GM18511 (cell line): ENCODE data around the gene GID8.
"Not testable (repeated sequence)": the region's sequence is repeated elsewhere in the genome, so short reads cannot be mapped to it uniquely, and the experiment has no call there.

Experiments used
- ATAC-seq: cut with Tn5 transposase; IDR thresholded peaks from one replicate; pipeline ENCODE4 v1.9.1; 2021; ENCODE audit warnings: mild to moderate bottlenecking, moderate library complexity; ENCODE audit not compliant: unreplicated experiment

GID8 gene

GRCh38 chr20:62921119-62921687 lies 16.7 kb upstream of the GID8 start:
- no peak for ATAC-seq

- ATAC-seq: no peak
Measured at GRCh38 chr20:62922451-62922921, 15.5 kb upstream of the GID8 start.

GRCh38 chr20:62923059-62923668 lies 14.8 kb upstream of the GID8 start:
- not testable (repeated sequence) for ATAC-seq

GRCh38 chr20:62923669-62924441 lies 14.1 kb upstream of the GID8 start:
- ATAC-seq: no peak

GRCh38 chr20:62924442-62925075 lies 13.4 kb upstream of the GID8 start:
- no peak for ATAC-seq

GRCh38 chr20:62925076-62925419 lies 12.9 kb upstream of the GID8 start:
- ATAC-seq: no peak

- ATAC-seq: peak; percentile 23
Measured at GRCh38 chr20:62925420-62926228, 12.3 kb upstream of the GID8 start.

- ATAC-seq: peak; percentile 76
Measured at GRCh38 chr20:62926229-62927127, 11.5 kb upstream of the GID8 start, which contains the start of gene DIDO1. DIDO1 (minus strand) TSS chr20:62926505.

- ATAC-seq: no peak
Measured at GRCh38 chr20:62927128-62927705, 10.7 kb upstream of the GID8 start.

GRCh38 chr20:62928246-62928939 lies 9.6 kb upstream of the GID8 start:
- no peak for ATAC-seq

GRCh38 chr20:62929051-62929538 lies 8.9 kb upstream of the GID8 start:
- no peak for ATAC-seq

- ATAC-seq: no peak
Measured at GRCh38 chr20:62931464-62931863, 6.5 kb upstream of the GID8 start.

- ATAC-seq: no peak
Measured at GRCh38 chr20:62933966-62934365, 4.0 kb upstream of the GID8 start.

- no peak for ATAC-seq
Measured at GRCh38 chr20:62935204-62935967, 2.6 kb upstream of the GID8 start.

- no peak for ATAC-seq
Measured at GRCh38 chr20:62935968-62936585, 1.9 kb upstream of the GID8 start.

- ATAC-seq: peak; percentile 87
Measured at GRCh38 chr20:62937268-62938104, 461 bp upstream of the GID8 start.

GRCh38 chr20:62940875-62941274 lies 2.9 kb downstream of the GID8 start:
- no peak for ATAC-seq
